ENCODE data around the gene RGS6.

Gene RGS6

GRCh38 chr14:72172049-72172448 is 239.8 kb downstream of the RGS6 start:
- Histone ChIP-seq H3K4me1 (peaks cover 0 to under 1% (median 0%) of the 10 kb centered on the region in 4 donors), H3K27ac (no peak overlapping the region), H3K4me3 (no peak overlapping the region), H3K36me3 (no peaks in the 10 kb centered on the region), H3K27me3 (no peaks in the 10 kb centered on the region), H3K9me3 (no peaks in the 10 kb centered on the region)
- TF ChIP-seq, protein P1, sequence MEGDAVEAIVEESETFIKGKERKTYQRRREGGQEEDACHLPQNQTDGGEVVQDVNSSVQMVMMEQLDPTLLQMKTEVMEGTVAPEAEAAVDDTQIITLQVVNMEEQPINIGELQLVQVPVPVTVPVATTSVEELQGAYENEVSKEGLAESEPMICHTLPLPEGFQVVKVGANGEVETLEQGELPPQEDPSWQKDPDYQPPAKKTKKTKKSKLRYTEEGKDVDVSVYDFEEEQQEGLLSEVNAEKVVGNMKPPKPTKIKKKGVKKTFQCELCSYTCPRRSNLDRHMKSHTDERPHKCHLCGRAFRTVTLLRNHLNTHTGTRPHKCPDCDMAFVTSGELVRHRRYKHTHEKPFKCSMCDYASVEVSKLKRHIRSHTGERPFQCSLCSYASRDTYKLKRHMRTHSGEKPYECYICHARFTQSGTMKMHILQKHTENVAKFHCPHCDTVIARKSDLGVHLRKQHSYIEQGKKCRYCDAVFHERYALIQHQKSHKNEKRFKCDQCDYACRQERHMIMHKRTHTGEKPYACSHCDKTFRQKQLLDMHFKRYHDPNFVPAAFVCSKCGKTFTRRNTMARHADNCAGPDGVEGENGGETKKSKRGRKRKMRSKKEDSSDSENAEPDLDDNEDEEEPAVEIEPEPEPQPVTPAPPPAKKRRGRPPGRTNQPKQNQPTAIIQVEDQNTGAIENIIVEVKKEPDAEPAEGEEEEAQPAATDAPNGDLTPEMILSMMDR (IDR thresholded peaks at IDR 0.05), result no peak
- intact Hi-C loops (cut with DNase I; ENCODE audit: low total_unique reads), result no loop called here
- no peak for DNase-seq

DNA sequence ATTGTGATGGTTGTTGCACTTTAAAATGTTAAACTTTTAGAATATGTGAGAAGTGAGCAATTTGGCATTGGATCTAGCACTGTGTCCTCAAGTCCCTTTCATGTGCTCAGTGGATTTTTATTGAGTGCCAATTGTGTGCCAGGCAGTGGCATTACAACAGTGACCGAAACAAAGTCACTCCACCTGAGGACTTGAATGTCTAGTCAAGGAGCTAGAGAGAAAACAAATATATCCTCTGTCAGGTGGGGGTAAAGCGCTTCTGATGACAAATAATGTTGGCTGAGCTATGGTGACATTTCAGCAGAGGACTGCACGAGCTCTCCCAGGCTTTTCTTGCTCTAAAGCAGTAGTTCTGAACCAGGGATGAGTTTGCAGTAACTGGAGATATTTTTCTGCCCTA is 240.4 kb downstream of the RGS6 start:
- H3K27me3 ChIP-seq, result no peaks in the 10 kb centered on the region
- no peak for DNase-seq
- no peak overlapping the region for H3K4me3 ChIP-seq
- no peaks in the 10 kb centered on the region for H3K9me3 ChIP-seq
- H3K4me1 ChIP-seq, result peaks cover 0 to 2% (median 0%) of the 10 kb centered on the region in 4 donors
- intact Hi-C loops (cut with DNase I; ENCODE audit: low total_unique reads), result no loop called here
- TF ChIP-seq, protein P1 (IDR thresholded peaks at IDR 0.05), result no peak
- H3K36me3 ChIP-seq, result no peaks in the 10 kb centered on the region
- H3K27ac ChIP-seq, result no peak overlapping the region

- H3K36me3 ChIP-seq, result no peaks in the 10 kb centered on the region
- H3K27me3 ChIP-seq, result no peaks in the 10 kb centered on the region
- H3K27ac ChIP-seq, result no peak overlapping the region
- DNase-seq, result no peak
- TF ChIP-seq, protein P1 (IDR thresholded peaks at IDR 0.05), result no peak
- H3K4me3 ChIP-seq, result no peak overlapping the region
- H3K9me3 ChIP-seq, result no peaks in the 10 kb centered on the region
- intact Hi-C loops (cut with DNase I; ENCODE audit: low total_unique reads), result no loop called here
- H3K4me1 ChIP-seq, result peaks cover 0 to 2% (median 0%) of the 10 kb centered on the region in 4 donors
Measured at GRCh38 chr14:72173038-72173720, 240.9 kb downstream of the RGS6 start.

GRCh38 chr14:72177251-72177650 is 245.0 kb downstream of the RGS6 start:
- peaks cover 0 to 7% (median 0%) of the 10 kb centered on the region in 3 donors for H3K9me3 ChIP-seq
- no peak for DNase-seq
- H3K4me3 ChIP-seq, result no peak overlapping the region
- TF ChIP-seq, protein P1 (IDR thresholded peaks at IDR 0.05), result no peak
- H3K27me3 ChIP-seq, result no peaks in the 10 kb centered on the region
- H3K27ac ChIP-seq, result no peak overlapping the region
- no peaks in the 10 kb centered on the region for H3K36me3 ChIP-seq
- intact Hi-C loops (cut with DNase I; ENCODE audit: low total_unique reads), result no loop called here
- H3K4me1 ChIP-seq, result peaks cover 0 to 2% (median 0%) of the 10 kb centered on the region in 4 donors

DNA sequence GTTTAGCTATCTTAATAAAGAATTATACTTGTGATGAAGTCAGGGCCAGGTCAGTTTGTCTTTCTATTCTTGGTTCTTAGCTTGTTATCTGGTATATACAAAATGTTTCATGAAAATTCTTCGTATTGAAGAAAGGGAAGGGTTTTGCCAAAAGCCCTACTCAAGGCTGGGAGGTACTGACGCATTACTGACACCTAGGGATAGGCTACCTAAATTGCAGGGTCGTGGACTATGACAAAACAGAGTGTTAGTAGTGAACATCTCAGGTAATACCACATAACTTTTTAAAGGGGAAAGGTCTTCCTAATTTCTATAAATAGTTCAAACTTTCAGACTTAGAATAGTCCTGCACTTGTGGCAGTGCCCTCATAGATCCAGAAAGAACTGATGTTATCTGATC is 246.3 kb downstream of the RGS6 start:
- peaks cover 0 to 11% (median 1%) of the 10 kb centered on the region in 4 donors for H3K4me1 ChIP-seq
- no peaks in the 10 kb centered on the region for H3K36me3 ChIP-seq
- H3K9me3 ChIP-seq, result peaks cover 0 to 7% (median 0%) of the 10 kb centered on the region in 3 donors
- TF ChIP-seq, protein P1 (IDR thresholded peaks at IDR 0.05), result no peak
- H3K4me3 ChIP-seq, result no peak overlapping the region
- no peaks in the 10 kb centered on the region for H3K27me3 ChIP-seq
- intact Hi-C loops (cut with DNase I; ENCODE audit: low total_unique reads), result no loop called here
- DNase-seq, result no peak
- H3K27ac ChIP-seq, result no peak overlapping the region
